Measurements from ENCODE around the gene CRIP2.

GRCh38 chr14:105485739-105486162, 11.1 kb downstream of the CRIP2 start:
- TF ChIP-seq CTCF (IDR thresholded peaks at IDR 0.05; ENCODE audit: insufficient read depth, low read depth, low read length) (peak; percentile 25), EZH2 (IDR thresholded peaks at IDR 0.05; ENCODE audit: insufficient read depth, low read length) (no peak)
